IPS-15b (cell line): ENCODE data around the gene ARL13B.
"Not testable (repeated sequence)": the region's sequence is repeated elsewhere in the genome, so short reads cannot be mapped to it uniquely, and the experiment has no call there.

ENCODE experiments used
- H3K27me3 ChIP-seq: one replicate; pipeline ENCODE4 v1.6.1; 2013; ENCODE audit warnings: low read length; ENCODE audit not compliant: control insufficient read depth, insufficient read depth
- H3K36me3 ChIP-seq: one replicate; pipeline ENCODE4 v1.6.1; 2013; ENCODE audit warnings: low read length; ENCODE audit not compliant: control insufficient read depth, insufficient read depth
- H3K4me1 ChIP-seq: one replicate; pipeline ENCODE4 v1.6.1; 2013; ENCODE audit warnings: mild to moderate bottlenecking, low read length; ENCODE audit not compliant: control insufficient read depth, insufficient read depth
- H3K4me3 ChIP-seq: one replicate; pipeline ENCODE4 v1.5.1; 2013; ENCODE audit warnings: low read depth, low read length
- H3K9ac ChIP-seq: one replicate; pipeline ENCODE4 v1.6.1; 2013; ENCODE audit warnings: low read depth, mild to moderate bottlenecking, low read length
- H3K9me3 ChIP-seq: one replicate; pipeline ENCODE4 v1.6.1; 2013; ENCODE audit warnings: mild to moderate bottlenecking, low read length; ENCODE audit not compliant: control insufficient read depth, insufficient read depth

Gene ARL13B

DNA sequence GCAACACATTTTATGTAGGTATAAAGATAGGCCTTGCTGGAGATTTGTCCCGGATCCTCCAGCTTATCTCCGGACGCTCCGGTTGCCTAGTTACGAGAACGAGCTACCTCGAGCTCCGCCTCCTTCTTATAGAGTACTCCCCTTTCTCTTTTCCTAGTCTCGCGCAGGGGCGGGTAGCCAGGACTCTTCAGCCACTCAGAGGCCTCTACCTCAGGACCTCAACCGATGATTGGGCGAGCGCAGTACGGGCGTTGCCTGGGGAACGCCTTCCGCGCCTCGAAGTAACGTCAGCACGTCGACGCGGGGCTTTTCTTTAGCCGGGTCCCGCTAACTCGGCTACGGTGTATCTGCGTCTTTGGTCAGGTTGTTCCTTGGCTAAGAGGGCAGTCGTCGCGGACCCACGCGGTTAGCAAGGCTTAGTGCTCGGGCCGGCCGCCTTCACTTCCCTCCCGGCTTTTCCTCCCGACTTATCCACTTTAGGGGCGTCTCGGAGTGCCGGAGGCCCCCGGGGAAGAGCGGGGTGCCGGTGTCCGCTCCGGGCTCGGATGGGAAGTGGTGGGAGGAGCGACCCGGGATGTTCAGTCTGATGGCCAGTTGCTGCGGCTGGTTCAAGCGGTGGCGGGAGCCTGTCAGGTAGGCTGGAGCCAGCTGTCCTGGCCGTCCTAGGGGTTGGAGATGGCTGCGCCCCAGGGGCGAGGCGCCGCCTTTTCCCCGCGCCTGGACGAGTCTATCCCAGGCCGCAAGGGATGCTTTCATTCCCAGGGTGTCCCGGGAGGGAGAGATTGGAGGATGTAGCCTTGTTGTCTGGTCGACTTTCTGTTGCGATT, at the start of gene ARL13B:
Gene ARL13B, plus strand, starts transcription at position 306 of the 827 bp plus-strand sequence. Its CDS starts 269 bp downstream, at position 575.
- Histone ChIP-seq H3K9me3 (no peaks in the 10 kb centered on the region), H3K27me3 (peaks cover 4% of the 10 kb centered on the region), H3K9ac (peak within 1 kb of the TSS; percentile 57), H3K4me1 (no peaks in the 10 kb centered on the region), H3K36me3 (no peaks in the 10 kb centered on the region), H3K4me3 (peak within 1 kb of the TSS; percentile 84)

DNA sequence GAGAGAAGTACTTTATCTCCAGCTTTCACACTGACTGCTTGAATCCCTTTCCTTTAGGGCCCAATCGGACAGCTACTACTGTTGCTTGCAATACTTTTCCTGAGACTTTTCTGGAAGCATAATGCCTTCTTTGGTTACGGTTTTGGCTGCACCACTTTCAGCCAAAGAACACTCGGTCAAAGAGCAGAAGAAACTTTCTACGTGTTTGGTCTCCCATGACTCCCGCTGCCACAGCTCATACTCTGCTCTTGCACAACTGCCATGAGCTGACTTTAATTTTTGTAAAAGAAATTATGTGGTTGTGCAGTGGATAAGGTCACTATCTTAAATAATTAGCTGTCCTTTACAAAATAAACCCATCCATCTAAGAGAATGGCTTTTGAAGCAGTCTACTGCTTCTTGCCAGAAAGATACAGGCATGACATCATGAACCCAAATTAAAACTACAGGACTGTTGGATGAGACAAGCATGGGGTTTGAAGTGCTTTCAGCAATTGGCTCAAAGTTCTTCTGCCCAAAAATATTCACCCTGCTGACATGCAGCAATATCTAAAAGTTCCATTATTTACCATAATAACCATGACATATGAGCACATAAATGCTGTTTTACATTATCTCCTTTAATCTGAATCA, 48.2 kb upstream of the ARL13B start:
- H3K27me3 ChIP-seq: no peaks in the 10 kb centered on the region
- H3K4me1 ChIP-seq: no peaks in the 10 kb centered on the region
- peaks cover 6% of the 10 kb centered on the region for H3K9me3 ChIP-seq
- no peak overlapping the region for H3K4me3 ChIP-seq
- no peak overlapping the region for H3K9ac ChIP-seq
- no peaks in the 10 kb centered on the region for H3K36me3 ChIP-seq

DNA sequence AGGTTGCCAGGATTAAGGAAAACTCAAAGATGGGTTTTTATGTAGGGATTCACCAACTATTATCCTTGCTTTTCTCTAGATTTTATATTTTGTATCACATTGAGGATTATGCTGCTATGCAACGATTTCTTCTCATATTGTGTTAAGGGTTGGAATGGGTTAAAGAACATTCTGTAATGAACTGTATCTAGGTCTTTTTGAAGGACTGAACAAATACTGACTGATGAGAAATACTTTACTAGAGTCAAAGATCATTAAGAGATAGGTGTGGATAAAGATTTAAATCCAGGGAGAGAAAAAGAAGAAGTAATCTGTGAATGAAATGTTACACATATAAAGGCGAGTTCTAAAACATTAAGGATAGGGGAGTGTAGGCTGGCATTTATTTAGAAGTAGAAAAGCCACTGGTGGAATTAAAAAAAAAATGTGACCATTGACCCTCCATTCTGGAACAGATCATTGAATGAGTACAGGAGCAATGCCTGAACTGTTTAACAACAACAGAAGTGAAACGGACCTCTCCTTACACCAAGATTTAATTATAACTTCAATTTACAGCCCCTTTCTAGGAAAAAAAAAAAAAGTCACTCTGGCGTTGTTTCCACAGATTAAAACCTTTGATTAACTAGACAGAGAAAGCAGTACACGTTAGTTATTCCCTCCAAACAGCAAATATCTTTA, 45.4 kb upstream of the ARL13B start:
- Histone ChIP-seq H3K4me1 (no peaks in the 10 kb centered on the region), H3K9me3 (peaks cover 3% of the 10 kb centered on the region), H3K9ac (no peak overlapping the region), H3K36me3 (no peaks in the 10 kb centered on the region), H3K27me3 (no peaks in the 10 kb centered on the region), H3K4me3 (no peak overlapping the region)

DNA sequence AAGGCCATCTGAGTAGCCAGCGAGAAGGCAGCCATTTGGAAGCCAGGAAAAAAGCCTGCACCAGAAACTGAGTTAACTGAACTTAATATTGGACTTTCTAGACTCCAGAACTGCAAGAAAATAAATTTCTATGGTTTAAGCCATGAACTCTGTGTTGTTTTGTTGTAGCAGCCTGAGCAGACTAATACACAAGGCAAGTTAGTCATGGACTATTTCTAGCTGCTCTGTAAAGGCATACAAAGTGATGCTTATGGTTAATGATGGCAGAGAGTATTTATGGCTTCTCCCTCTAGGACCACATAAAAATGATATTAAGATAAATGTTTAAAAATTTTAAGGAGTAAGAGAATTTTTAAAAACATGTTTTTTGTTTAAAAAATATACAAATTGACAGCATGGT, 43.4 kb upstream of the ARL13B start:
- peaks cover 3% of the 10 kb centered on the region for H3K9me3 ChIP-seq
- H3K36me3 ChIP-seq: no peaks in the 10 kb centered on the region
- no peak overlapping the region for H3K4me3 ChIP-seq
- H3K9ac ChIP-seq: no peak overlapping the region
- H3K27me3 ChIP-seq: no peaks in the 10 kb centered on the region
- H3K4me1 ChIP-seq: no peaks in the 10 kb centered on the region

DNA sequence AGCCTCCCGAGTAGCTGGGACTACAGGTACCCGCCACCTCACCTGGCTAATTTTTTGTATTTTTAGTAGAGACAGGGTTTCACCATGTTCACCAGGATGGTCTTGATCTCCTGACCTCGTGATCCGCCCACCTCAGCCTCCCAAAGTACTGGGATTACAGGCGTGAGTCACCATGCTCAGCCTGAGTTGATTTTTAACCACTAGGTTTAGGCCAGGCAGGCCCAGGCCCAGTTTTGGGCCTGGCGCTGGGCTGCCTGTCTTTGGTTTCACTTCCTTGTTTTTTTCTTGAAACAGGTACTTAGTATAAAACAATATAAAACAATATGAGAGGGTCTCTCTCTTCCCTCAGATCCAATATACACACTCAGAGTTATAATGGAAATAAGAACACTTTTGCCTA, 42.5 kb upstream of the ARL13B start:
- not testable (repeated sequence) for H3K4me3 ChIP-seq, H3K9ac ChIP-seq, H3K9me3 ChIP-seq, H3K27me3 ChIP-seq, H3K36me3 ChIP-seq, H3K4me1 ChIP-seq

DNA sequence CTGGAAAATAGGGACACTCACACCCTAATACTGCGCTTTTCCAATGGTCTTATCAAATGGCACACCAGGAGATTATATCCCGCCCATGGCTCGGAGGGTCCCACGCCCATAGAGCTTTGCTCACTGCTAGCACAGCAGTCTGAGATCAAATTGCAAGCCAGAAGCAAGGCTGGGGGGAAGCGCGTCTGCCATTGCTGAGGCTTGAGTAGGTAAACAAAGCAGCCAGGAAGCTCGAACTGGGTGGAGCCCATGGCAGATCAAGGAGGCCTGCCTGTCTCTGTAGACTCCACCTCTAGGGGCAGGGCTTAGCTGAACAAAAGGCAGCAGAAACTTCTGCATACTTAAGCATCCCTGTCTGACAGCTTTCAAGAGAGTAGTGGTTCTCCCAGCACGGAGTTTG, 30.0 kb upstream of the ARL13B start:
- not testable (repeated sequence) for H3K4me1 ChIP-seq, H3K27me3 ChIP-seq, H3K4me3 ChIP-seq, H3K9me3 ChIP-seq, H3K9ac ChIP-seq, H3K36me3 ChIP-seq

DNA sequence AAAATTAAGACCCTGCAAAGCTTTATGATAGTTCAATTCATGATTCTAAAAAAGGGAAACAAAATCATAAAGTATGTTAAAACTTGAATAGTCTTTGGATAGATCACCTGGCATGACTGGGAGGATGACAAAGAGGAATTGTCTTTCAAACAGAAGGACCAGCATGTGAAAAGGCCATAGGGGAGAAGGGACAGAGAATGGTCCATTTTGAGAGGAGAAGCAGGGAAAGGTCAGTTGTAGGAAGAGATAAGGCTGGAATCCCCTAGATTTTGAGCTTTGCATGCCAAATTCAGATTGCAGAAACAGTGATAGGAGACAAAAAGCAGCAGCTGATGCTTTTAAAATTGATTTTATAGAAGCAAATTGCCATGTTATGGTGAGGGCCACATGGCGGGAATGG, 18.9 kb upstream of the ARL13B start:
- H3K36me3 ChIP-seq: no peaks in the 10 kb centered on the region
- peaks cover 2% of the 10 kb centered on the region for H3K27me3 ChIP-seq
- H3K4me3 ChIP-seq: no peak overlapping the region
- no peak overlapping the region for H3K9ac ChIP-seq
- no peaks in the 10 kb centered on the region for H3K4me1 ChIP-seq
- H3K9me3 ChIP-seq: peaks cover 3% of the 10 kb centered on the region

DNA sequence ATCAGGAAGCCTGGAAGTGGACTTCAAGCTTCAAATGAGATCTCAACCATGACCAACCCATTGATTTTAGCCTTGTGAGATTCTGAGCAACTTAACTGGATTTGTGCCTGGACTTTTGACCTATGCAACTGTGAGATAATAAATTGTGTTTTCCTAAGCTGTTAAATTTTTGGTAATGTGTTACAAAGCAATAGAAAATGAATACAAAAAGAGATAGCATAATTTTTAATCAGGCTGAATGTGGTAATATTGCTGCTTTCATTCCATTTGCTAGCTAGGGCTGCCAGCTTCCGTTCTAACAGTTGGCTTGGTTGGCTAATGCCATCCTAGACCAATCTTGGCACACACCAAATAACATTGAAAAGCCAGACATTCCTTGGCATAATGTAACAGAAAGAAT, 18.5 kb upstream of the ARL13B start:
- Histone ChIP-seq H3K9me3 (peaks cover 3% of the 10 kb centered on the region), H3K27me3 (peaks cover 2% of the 10 kb centered on the region), H3K36me3 (no peaks in the 10 kb centered on the region), H3K9ac (no peak overlapping the region), H3K4me3 (no peak overlapping the region), H3K4me1 (no peaks in the 10 kb centered on the region)

DNA sequence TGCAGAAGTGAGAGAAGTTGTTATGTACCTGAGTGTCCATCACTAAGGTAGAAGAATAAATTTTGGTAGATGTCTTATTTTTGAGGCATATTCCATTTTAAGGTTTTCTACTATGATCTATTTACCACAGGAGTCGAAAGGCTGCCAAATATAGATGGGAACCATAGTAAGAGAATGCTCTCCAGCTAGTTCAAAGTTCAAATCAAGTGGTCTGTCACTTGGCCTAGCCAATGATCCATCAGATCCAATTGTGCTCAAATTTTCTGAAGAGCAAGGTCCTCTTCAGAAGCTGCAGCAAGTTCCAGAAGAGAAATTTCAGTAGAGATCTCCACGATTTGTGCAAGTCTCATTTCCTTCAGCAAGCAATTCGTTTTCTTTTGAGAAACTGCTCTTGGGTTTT, 17.2 kb upstream of the ARL13B start:
- Histone ChIP-seq H3K4me3 (no peak overlapping the region), H3K36me3 (no peaks in the 10 kb centered on the region), H3K27me3 (peaks cover 2% of the 10 kb centered on the region), H3K4me1 (no peaks in the 10 kb centered on the region), H3K9me3 (peaks cover 3% of the 10 kb centered on the region), H3K9ac (no peak overlapping the region)

DNA sequence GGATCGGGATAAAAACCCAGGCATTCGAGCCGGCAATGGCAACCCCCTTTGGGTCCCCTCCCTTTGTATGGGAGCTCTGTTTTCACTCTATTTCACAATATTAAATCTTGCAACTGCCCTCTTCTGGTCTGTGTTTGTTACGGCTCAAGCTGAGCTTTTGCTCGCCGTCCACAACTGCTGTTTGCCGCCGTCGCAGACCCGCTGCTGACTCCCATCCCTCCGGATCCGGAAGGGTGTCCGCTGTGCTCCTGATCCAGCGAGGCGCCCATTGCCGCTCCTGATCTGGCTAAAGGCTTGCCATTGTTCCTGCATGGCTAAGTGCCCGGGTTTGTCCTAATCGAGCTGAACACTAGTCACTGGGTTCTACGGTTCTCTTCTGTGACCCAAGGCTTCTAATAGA, 14.8 kb upstream of the ARL13B start:
- H3K9me3 ChIP-seq, H3K9ac ChIP-seq, H3K36me3 ChIP-seq, H3K4me3 ChIP-seq, H3K27me3 ChIP-seq, H3K4me1 ChIP-seq: not testable (repeated sequence)

DNA sequence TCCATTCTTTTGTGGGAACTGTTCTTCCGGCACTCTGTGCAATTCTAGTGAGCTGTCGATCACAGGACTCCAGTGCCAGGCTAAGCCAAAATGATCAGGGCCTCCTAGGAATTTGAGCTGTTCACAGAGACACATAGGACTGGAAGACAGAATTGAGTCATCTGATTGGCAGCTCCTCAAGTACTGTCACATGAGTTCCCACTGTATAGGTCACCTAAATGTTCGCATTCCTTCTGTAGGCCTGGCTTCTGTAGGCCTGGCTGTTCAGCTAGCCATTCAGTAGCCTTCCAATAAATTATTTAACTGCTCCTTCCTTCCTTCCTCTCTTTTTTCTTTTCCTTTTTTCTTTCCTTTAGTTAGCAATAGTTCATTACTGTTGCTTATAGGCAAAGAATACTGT, 10.5 kb upstream of the ARL13B start:
- Histone ChIP-seq H3K27me3 (peaks cover 18% of the 10 kb centered on the region), H3K4me3 (no peak overlapping the region)

DNA sequence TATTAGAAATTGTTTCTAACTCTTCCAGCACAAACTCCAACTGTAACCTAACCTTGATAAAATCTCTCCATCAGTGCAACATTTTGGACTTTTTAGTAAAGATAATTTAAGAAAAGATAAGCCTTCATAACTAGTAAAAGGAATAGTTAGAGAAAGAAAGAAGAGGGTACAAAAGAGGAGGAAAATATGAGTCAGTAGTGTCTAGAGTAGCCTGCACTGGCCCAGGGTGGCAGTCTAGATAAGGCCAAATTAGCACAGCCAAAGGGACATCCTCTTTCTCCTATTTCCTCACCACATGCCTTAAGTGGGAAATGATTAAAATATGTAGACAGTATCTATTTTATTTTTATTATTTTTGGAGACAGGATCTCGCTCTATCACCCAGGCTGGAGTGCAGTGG, 10.0 kb upstream of the ARL13B start:
- peaks cover 18% of the 10 kb centered on the region for H3K27me3 ChIP-seq
- H3K9me3 ChIP-seq: no peaks in the 10 kb centered on the region
- no peak overlapping the region for H3K9ac ChIP-seq
- no peak overlapping the region for H3K4me3 ChIP-seq
- H3K4me1 ChIP-seq: no peaks in the 10 kb centered on the region
- no peaks in the 10 kb centered on the region for H3K36me3 ChIP-seq

More for the DNA sequence above, 10.5 kb upstream of the ARL13B start:
- H3K9me3 ChIP-seq: no peaks in the 10 kb centered on the region
- H3K4me1 ChIP-seq: no peaks in the 10 kb centered on the region
- H3K36me3 ChIP-seq: no peaks in the 10 kb centered on the region
- H3K9ac ChIP-seq: no peak overlapping the region
